NCI-H187 treated with DMSO at 0.1 percent for 48 hours (cell line): Measurements from ENCODE around the gene LYPD4.
"Not testable (repeated sequence)": the region's sequence is repeated elsewhere in the genome, so short reads cannot be mapped to it uniquely, and the experiment has no call there.

Source experiments
- DNase-seq: peaks from one replicate; lab custom pipeline; 2025; lab: John Stamatoyannopoulos, UW

LYPD4 gene

GRCh38 chr19:41799444-41800000 lies 45.0 kb downstream of the LYPD4 start:
- no peak for DNase-seq

DNA sequence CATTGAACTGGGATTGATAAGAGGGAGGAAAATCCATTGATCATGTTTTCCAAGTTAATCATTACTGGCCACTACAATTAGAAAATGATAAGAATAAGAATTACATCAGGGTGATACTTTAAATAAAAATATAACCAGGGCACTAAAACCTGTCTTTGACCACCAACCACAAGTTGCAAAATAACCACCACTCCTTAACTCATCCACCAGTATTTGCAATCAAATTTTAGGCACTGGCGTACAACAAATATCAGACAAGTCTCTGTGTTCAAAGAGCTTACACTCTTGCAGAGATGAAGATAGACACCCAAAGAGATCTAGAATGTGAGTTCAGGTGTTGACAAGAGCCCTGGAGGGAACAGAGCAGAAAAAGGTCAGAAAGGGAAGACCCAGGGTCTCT lies 47.6 kb downstream of the LYPD4 start:
- DNase-seq, result no peak

DNA sequence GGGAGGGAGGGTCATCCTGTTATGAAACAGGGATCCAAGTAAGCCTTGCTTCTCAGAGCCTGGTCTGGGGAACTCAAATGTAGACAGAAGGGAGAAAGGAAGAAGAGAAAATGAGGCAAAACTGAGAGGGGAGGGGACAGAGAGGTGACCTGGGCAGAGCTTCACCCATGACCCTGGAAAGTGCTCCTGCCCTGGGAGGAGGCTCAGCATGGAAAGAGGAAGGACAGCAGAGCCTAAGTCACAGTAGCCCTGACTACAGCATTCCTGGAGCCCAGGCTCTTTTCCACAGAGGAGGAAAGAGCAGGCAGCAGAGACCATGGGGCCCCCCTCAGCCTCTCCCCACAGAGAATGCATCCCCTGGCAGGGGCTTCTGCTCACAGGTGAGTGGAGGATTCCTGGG lies 48.1 kb downstream of the LYPD4 start, which contains the start of gene CEACAM3:
CEACAM3 (plus strand) TSS at position 226 of the 400 bp plus-strand sequence; CDS start at position 317, 91 bp downstream.
- no peak for DNase-seq

GRCh38 chr19:41795031-41795461 lies 49.4 kb downstream of the LYPD4 start:
- peak; percentile 71 for DNase-seq

DNA sequence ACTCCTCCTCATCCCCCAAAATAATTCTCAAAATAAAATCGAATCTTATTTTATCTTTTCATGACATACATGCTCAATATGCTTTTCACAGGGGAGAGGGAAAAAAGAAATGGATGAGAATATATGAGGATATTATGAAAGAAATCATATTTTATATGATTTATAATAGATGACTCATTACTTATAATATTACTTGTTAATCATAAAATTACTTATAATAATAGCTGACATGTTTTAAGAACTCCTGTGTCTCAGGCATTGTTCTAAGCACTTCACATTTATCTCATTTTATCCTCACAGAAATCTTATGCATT lies 51.1 kb downstream of the LYPD4 start:
- no peak for DNase-seq

GRCh38 chr19:41792513-41793413 lies 51.7 kb downstream of the LYPD4 start:
- peak; percentile 90 for DNase-seq

GRCh38 chr19:41789053-41789452 lies 55.4 kb downstream of the LYPD4 start:
- not testable (repeated sequence) for DNase-seq

- DNase-seq, result not testable (repeated sequence)
Observed at GRCh38 chr19:41788518-41788917, 56.0 kb downstream of the LYPD4 start.
